ENCODE results near the gene IRF2BP2. TPM values are rescaled to one million over a fixed set of nuclear protein-coding genes. Genes with fewer than 3 reads are reported as not detected.
A peak's percentile ranks its signal among the peaks of the same experiment; 100 is the strongest.

Gene IRF2BP2
- total and polyA plus RNA-seq, 2 of the 13 experiments (the other 11 are each of a cell fraction or from before 2014, with no cell fraction given): 140 to 147 TPM

GRCh38 chr1:234608911-234609690 is 877 bp downstream of the IRF2BP2 start (continued):
- TF ChIP-seq ZBTB37 (CRISPR knock-in tag; IDR thresholded peaks at IDR 0.05) (no peak), ZNF572 (CRISPR knock-in tag; IDR thresholded peaks at IDR 0.05) (no peak), HES4 (CRISPR knock-in tag; IDR thresholded peaks at IDR 0.05; ENCODE audit: borderline replicate concordance) (0 out of 2 replicates have a peak, but pooled peaks have one; percentile 22), ZMAT3 (CRISPR knock-in tag; conservative IDR thresholded peaks at IDR 0.05) (no peak), ARNTL (CRISPR knock-in tag; IDR thresholded peaks at IDR 0.05) (no peak), SRSF4 (IDR thresholded peaks at IDR 0.05; ENCODE audit: low read depth, low read length, poor library complexity, severe bottlenecking) (peak; percentile 19), ZNF687 (CRISPR knock-in tag; IDR thresholded peaks at IDR 0.05) (peak; percentile 15; the same call in 1 of the 2 replicates), ATF6 (CRISPR knock-in tag; conservative IDR thresholded peaks at IDR 0.05) (no peak), ZNF713 (CRISPR knock-in tag; IDR thresholded peaks at IDR 0.05) (no peak), SATB2 (CRISPR knock-in tag; IDR thresholded peaks at IDR 0.05) (0 out of 2 replicates have a peak, but pooled peaks have one; percentile 28), POLR2A (IDR thresholded peaks at IDR 0.05; ENCODE audit: insufficient read depth in 1 of 2, low read depth in 2 of 2, low read length in 2 of 2) (peak in 1 of 2 experiments; percentile 82; a peak in 2 of 4 replicates), ZNF343 (CRISPR knock-in tag; IDR thresholded peaks at IDR 0.05) (no peak), RBM22 (optimal IDR thresholded peaks at IDR 0.05; ENCODE audit: low read length) (peak; percentile 92), ZBTB26 (CRISPR knock-in tag; IDR thresholded peaks at IDR 0.05; ENCODE audit: borderline replicate concordance) (no peak), ZNF234 (CRISPR knock-in tag; conservative IDR thresholded peaks at IDR 0.05) (0 out of 2 replicates have a peak, but pooled peaks have one; percentile 59), PLSCR1 (CRISPR knock-in tag; IDR thresholded peaks at IDR 0.05; ENCODE audit: borderline replicate concordance) (no peak), KDM4B (CRISPR knock-in tag; IDR thresholded peaks at IDR 0.05) (no peak), CAMTA2 (CRISPR knock-in tag; IDR thresholded peaks at IDR 0.05; ENCODE audit: borderline replicate concordance) (no peak), GLI4 (CRISPR knock-in tag; IDR thresholded peaks at IDR 0.05; ENCODE audit: borderline replicate concordance) (no peak), KDM1A (CRISPR knock-in tag; IDR thresholded peaks at IDR 0.05) (no peak)

Measured in HepG2 (cell line).